BLaER1 (cell line): ENCODE results near the gene MAPKAP1.
"Not testable (repeated sequence)": the region's sequence is repeated elsewhere in the genome, so short reads cannot be mapped to it uniquely, and the experiment has no call there.

Experiments
- H3K27ac ChIP-seq: shearing (Covaris generic); formaldehyde crosslinking; 2 replicates; pipeline ENCODE4 v1.8.1; 2022
- H3K27me3 ChIP-seq: shearing (Covaris generic); formaldehyde crosslinking; 2 replicates; pipeline ENCODE4 v1.8.1; 2022
- H3K36me3 ChIP-seq: shearing (Covaris generic); formaldehyde crosslinking; 2 replicates; pipeline ENCODE4 v1.8.1; 2022
- H3K4me1 ChIP-seq: shearing (Covaris generic); formaldehyde crosslinking; 2 replicates; pipeline ENCODE4 v1.8.1; 2022
- H3K4me2 ChIP-seq: shearing (Covaris generic); formaldehyde crosslinking; 2 replicates; pipeline ENCODE4 v1.8.1; 2022
- H3K4me3 ChIP-seq: shearing (Covaris generic); formaldehyde crosslinking; 2 replicates; pipeline ENCODE4 v1.8.1; 2022
- H3K9ac ChIP-seq: shearing (Covaris generic); formaldehyde crosslinking; 2 replicates; pipeline ENCODE4 v1.8.1; 2022
- H3K9me3 ChIP-seq: shearing (Covaris generic); formaldehyde crosslinking; 2 replicates; pipeline ENCODE4 v1.8.1; 2022
- H4K20me1 ChIP-seq: shearing (Covaris generic); formaldehyde crosslinking; 2 replicates; pipeline ENCODE4 v1.8.1; 2022
- Cebpa-rat ChIP-seq: shearing (Covaris generic); IDR thresholded peaks from 2 replicates; pipeline ENCODE4 v1.8.1; 2022

The MAPKAP1 gene

GRCh38 chr9:125696106-125696647 lies 10.8 kb downstream of the MAPKAP1 start:
- H3K9me3 ChIP-seq = no peaks in the 10 kb centered on the region
- no peaks in the 10 kb centered on the region for H3K36me3 ChIP-seq
- H4K20me1 ChIP-seq = peaks cover 55% of the 10 kb centered on the region; the same call in 1 of the 2 replicates
- H3K9ac ChIP-seq = no peak overlapping the region
- H3K4me3 ChIP-seq = no peak overlapping the region
- H3K27me3 ChIP-seq = no peaks in the 10 kb centered on the region
- H3K27ac ChIP-seq = no peak overlapping the region
- H3K4me1 ChIP-seq = peaks cover 14% of the 10 kb centered on the region
- H3K4me2 ChIP-seq = peak overlapping the region; percentile 59
- TF ChIP-seq Cebpa-rat = no peak

DNA sequence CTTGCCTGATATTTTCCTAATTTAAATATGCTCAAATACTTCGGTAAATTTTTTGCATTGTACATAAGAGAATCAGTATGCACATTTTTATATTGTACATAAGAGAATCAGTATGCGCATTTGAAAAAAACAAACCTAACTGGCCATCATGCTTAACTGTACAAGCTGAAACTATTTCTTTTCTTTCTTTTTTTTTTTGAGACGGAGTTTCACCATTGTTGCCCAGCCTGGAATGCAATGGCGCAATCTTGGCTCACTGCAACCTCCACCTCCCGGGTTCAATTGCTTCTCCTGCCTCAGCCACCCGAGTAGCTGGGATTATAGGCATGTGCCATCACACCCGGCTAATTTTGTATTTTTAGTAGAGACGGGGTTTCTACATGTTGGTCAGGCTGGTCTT lies 11.5 kb downstream of the MAPKAP1 start:
- H3K27me3 ChIP-seq, H3K9ac ChIP-seq, H3K4me3 ChIP-seq, H3K4me2 ChIP-seq, H3K36me3 ChIP-seq, H3K9me3 ChIP-seq, H3K27ac ChIP-seq: not testable (repeated sequence)
- peaks cover 54% of the 10 kb centered on the region for H4K20me1 ChIP-seq
- H3K4me1 ChIP-seq = peaks cover 14% of the 10 kb centered on the region

- H3K9ac ChIP-seq = no peak overlapping the region
- H3K9me3 ChIP-seq = no peaks in the 10 kb centered on the region
- H3K36me3 ChIP-seq = peaks cover 13% of the 10 kb centered on the region; the same call in 1 of the 2 replicates
- no peak overlapping the region for H3K4me3 ChIP-seq
- H3K4me1 ChIP-seq = peaks cover 14% of the 10 kb centered on the region
- no peaks in the 10 kb centered on the region for H3K27me3 ChIP-seq
- H4K20me1 ChIP-seq = peaks cover 54% of the 10 kb centered on the region
- no peak overlapping the region for H3K27ac ChIP-seq
- no peak overlapping the region for H3K4me2 ChIP-seq
- no peak for TF ChIP-seq Cebpa-rat
Observed at GRCh38 chr9:125694478-125694877, 12.5 kb downstream of the MAPKAP1 start.

GRCh38 chr9:125693492-125693891 lies 13.5 kb downstream of the MAPKAP1 start:
- Histone ChIP-seq H4K20me1 (peaks cover 44% of the 10 kb centered on the region), H3K4me1 (peaks cover 14% of the 10 kb centered on the region), H3K36me3 (peaks cover 14% of the 10 kb centered on the region; the same call in 1 of the 2 replicates)
- H3K4me2 ChIP-seq, H3K9ac ChIP-seq, H3K27ac ChIP-seq, H3K4me3 ChIP-seq, H3K27me3 ChIP-seq, H3K9me3 ChIP-seq: not testable (repeated sequence)

GRCh38 chr9:125691869-125692268 lies 15.1 kb downstream of the MAPKAP1 start:
- Histone ChIP-seq H3K36me3 (peaks cover 14% of the 10 kb centered on the region; the same call in 1 of the 2 replicates), H3K4me1 (peaks cover 14% of the 10 kb centered on the region), H3K4me2 (no peak overlapping the region), H4K20me1 (peaks cover 49% of the 10 kb centered on the region), H3K27ac (no peak overlapping the region), H3K9ac (no peak overlapping the region), H3K4me3 (no peak overlapping the region), H3K27me3 (no peaks in the 10 kb centered on the region), H3K9me3 (no peaks in the 10 kb centered on the region)
- TF ChIP-seq Cebpa-rat = no peak

DNA sequence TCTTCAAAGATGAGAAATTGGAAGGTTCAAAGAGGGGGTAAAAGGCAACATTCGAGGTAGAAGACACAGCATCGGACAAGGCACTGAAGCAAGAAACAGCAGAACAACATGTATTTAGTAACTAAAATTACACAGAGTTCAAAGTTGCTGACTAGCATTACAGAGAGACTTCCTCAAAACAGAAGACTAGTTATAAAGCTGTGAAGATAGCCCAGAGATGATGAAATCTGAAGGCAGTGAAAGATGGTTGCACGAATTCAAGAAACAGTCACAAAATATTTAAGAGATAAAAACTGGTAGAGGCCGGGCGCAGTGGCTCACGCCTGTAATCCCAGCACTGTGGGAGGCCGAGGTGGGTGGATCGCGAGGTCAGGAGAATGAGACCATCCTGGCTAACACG lies 16.3 kb downstream of the MAPKAP1 start:
- no peak overlapping the region for H3K4me2 ChIP-seq
- no peaks in the 10 kb centered on the region for H3K27me3 ChIP-seq
- peaks cover 16% of the 10 kb centered on the region for H3K36me3 ChIP-seq
- peaks cover 5% of the 10 kb centered on the region; the same call in 1 of the 2 replicates for H3K4me1 ChIP-seq
- no peak for TF ChIP-seq Cebpa-rat
- H4K20me1 ChIP-seq = peaks cover 53% of the 10 kb centered on the region
- no peak overlapping the region for H3K4me3 ChIP-seq
- no peak overlapping the region for H3K27ac ChIP-seq
- no peak overlapping the region for H3K9ac ChIP-seq
- H3K9me3 ChIP-seq = no peaks in the 10 kb centered on the region

DNA sequence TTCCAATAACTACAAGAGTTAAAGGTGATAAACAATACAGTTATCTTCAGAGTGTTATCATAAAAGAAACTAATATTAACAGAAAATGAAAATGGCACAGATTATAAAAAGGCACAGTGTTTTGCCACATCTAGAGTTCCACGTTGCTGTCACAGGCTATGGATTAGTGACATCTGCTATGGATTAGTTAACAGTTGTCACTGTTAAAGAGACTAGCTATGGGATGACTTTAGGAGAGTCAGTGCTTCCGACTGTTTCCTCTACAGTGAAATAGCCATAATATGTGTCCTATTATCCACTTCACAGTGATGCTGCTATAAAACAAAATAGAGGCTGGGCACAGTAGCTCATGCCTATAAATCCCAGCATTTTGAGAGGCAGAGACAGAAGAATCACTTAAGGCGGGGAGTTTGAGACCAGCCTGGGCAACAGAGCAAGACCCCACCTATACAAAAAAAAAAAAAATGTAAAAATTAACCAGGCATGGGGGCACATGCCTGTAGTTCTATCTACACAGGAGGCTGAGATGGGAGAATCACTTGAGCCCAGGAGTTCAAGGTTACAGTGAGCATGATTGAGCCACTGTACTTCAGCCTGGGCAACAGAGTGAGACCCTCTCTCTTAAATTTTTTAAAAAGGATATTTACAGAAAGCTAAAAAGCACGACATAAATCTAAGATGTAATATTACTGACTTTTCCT lies 19.7 kb downstream of the MAPKAP1 start:
- H3K27me3 ChIP-seq = no peaks in the 10 kb centered on the region
- TF ChIP-seq Cebpa-rat = no peak

GRCh38 chr9:125685167-125685566 lies 21.8 kb downstream of the MAPKAP1 start:
- Histone ChIP-seq H3K27ac (no peak overlapping the region), H3K4me1 (no peaks in the 10 kb centered on the region), H3K9me3 (no peaks in the 10 kb centered on the region), H3K4me3 (no peak overlapping the region), H4K20me1 (peaks cover 51% of the 10 kb centered on the region), H3K27me3 (no peaks in the 10 kb centered on the region), H3K4me2 (no peak overlapping the region), H3K36me3 (peaks cover 36% of the 10 kb centered on the region), H3K9ac (no peak overlapping the region)
- no peak for TF ChIP-seq Cebpa-rat

More for the DNA sequence above, 19.7 kb downstream of the MAPKAP1 start:
- peaks cover 34% of the 10 kb centered on the region for H3K36me3 ChIP-seq
- no peaks in the 10 kb centered on the region for H3K9me3 ChIP-seq
- peaks cover 5% of the 10 kb centered on the region; the same call in 1 of the 2 replicates for H3K4me1 ChIP-seq
- peaks cover 62% of the 10 kb centered on the region for H4K20me1 ChIP-seq
- H3K9ac ChIP-seq = no peak overlapping the region
- H3K4me2 ChIP-seq = no peak overlapping the region
- no peak overlapping the region for H3K27ac ChIP-seq
- no peak overlapping the region for H3K4me3 ChIP-seq

DNA sequence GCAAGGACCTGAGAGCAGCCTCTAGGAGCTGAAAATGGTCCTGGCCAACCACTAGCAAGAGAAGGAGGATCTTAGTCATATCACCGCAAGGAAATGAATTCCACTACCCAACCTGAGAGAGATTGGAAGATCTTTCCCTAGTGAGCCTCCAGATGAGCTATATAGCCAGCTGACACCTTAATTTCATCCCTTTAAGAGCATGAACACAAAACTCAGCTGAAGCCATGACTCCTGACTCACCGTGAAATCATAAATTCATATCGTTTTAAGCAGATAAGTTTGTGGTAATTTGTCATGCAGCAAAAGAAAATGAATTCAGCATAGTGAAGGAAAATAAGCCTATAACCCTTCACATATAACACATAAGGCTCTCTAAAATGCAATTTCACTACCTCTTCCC lies 23.5 kb downstream of the MAPKAP1 start:
- Histone ChIP-seq H3K27ac (no peak overlapping the region), H4K20me1 (peaks cover 50% of the 10 kb centered on the region; the same call in 1 of the 2 replicates), H3K4me2 (no peak overlapping the region), H3K9me3 (no peaks in the 10 kb centered on the region), H3K4me1 (no peaks in the 10 kb centered on the region), H3K36me3 (peaks cover 29% of the 10 kb centered on the region), H3K4me3 (no peak overlapping the region), H3K9ac (no peak overlapping the region), H3K27me3 (no peaks in the 10 kb centered on the region)
- no peak for TF ChIP-seq Cebpa-rat

- no peaks in the 10 kb centered on the region for H3K9me3 ChIP-seq
- no peaks in the 10 kb centered on the region for H3K27me3 ChIP-seq
- no peaks in the 10 kb centered on the region for H3K4me1 ChIP-seq
Observed at GRCh38 chr9:125682340-125682739, 24.7 kb downstream of the MAPKAP1 start.

More at GRCh38 chr9:125682340-125682739, 24.7 kb downstream of the MAPKAP1 start:
- no peak overlapping the region for H3K9ac ChIP-seq
- peaks cover 55% of the 10 kb centered on the region for H4K20me1 ChIP-seq
- H3K27ac ChIP-seq = no peak overlapping the region
- no peak overlapping the region for H3K4me2 ChIP-seq
- H3K36me3 ChIP-seq = peaks cover 33% of the 10 kb centered on the region
- H3K4me3 ChIP-seq = no peak overlapping the region
- TF ChIP-seq Cebpa-rat = no peak
